Superior temporal gyrus (tissue), 1 donor: ENCODE results near the gene POLR2M.

Experiments used
- DNase-seq: peaks from one replicate; pipeline ENCODE4 v3.0.0-alpha.2; 2016; ENCODE audit errors: extremely low spot score

POLR2M gene

GRCh38 chr15:57706405-57707209 is at the start of gene POLR2M:
TSS of gene POLR2M (plus strand) at chr15:57706714. CDS start at chr15:57706843, 129 bp downstream.
- peak; percentile 99 for DNase-seq

- no peak for DNase-seq
Observed at GRCh38 chr15:57657619-57658018, 48.9 kb upstream of the POLR2M start.

- no peak for DNase-seq
Observed at GRCh38 chr15:57662091-57662744, 44.3 kb upstream of the POLR2M start.

- DNase-seq = no peak
Observed at GRCh38 chr15:57662802-57663201, 43.7 kb upstream of the POLR2M start.

- no peak for DNase-seq
Observed at GRCh38 chr15:57663262-57663661, 43.3 kb upstream of the POLR2M start.

- no peak for DNase-seq
Observed at GRCh38 chr15:57665194-57665593, 41.3 kb upstream of the POLR2M start.

- no peak for DNase-seq
Observed at GRCh38 chr15:57665939-57666338, 40.6 kb upstream of the POLR2M start.

- peak; percentile 58 for DNase-seq
Observed at GRCh38 chr15:57667171-57667849, 39.2 kb upstream of the POLR2M start.

- no peak for DNase-seq
Observed at GRCh38 chr15:57668016-57668415, 38.5 kb upstream of the POLR2M start.

- DNase-seq = no peak
Observed at GRCh38 chr15:57671636-57672035, 34.9 kb upstream of the POLR2M start.

- no peak for DNase-seq
Observed at GRCh38 chr15:57675481-57676181, 30.9 kb upstream of the POLR2M start.

- DNase-seq = no peak
Observed at GRCh38 chr15:57676585-57676984, 29.9 kb upstream of the POLR2M start.

- no peak for DNase-seq
Observed at GRCh38 chr15:57677204-57677603, 29.3 kb upstream of the POLR2M start.

GRCh38 chr15:57680021-57680420 is 26.5 kb upstream of the POLR2M start:
- no peak for DNase-seq

- no peak for DNase-seq
Observed at GRCh38 chr15:57681011-57681410, 25.5 kb upstream of the POLR2M start.

GRCh38 chr15:57683481-57683880 is 23.0 kb upstream of the POLR2M start:
- no peak for DNase-seq

GRCh38 chr15:57684491-57685151 is 21.9 kb upstream of the POLR2M start:
- DNase-seq = no peak

- DNase-seq = no peak
Observed at GRCh38 chr15:57685306-57686095, 21.0 kb upstream of the POLR2M start.

- no peak for DNase-seq
Observed at GRCh38 chr15:57686657-57687056, 19.9 kb upstream of the POLR2M start.

GRCh38 chr15:57690341-57690966 is 16.1 kb upstream of the POLR2M start:
- DNase-seq = no peak
